HG03175 (cell line): ENCODE measurements around the gene ATP13A2.

Experiments
- ATAC-seq: cut with Tn5 transposase; IDR thresholded peaks from one replicate; pipeline ENCODE4 v1.9.1; 2021; ENCODE audit warnings: mild to moderate bottlenecking, moderate library complexity; ENCODE audit not compliant: unreplicated experiment

Gene ATP13A2, protein sequence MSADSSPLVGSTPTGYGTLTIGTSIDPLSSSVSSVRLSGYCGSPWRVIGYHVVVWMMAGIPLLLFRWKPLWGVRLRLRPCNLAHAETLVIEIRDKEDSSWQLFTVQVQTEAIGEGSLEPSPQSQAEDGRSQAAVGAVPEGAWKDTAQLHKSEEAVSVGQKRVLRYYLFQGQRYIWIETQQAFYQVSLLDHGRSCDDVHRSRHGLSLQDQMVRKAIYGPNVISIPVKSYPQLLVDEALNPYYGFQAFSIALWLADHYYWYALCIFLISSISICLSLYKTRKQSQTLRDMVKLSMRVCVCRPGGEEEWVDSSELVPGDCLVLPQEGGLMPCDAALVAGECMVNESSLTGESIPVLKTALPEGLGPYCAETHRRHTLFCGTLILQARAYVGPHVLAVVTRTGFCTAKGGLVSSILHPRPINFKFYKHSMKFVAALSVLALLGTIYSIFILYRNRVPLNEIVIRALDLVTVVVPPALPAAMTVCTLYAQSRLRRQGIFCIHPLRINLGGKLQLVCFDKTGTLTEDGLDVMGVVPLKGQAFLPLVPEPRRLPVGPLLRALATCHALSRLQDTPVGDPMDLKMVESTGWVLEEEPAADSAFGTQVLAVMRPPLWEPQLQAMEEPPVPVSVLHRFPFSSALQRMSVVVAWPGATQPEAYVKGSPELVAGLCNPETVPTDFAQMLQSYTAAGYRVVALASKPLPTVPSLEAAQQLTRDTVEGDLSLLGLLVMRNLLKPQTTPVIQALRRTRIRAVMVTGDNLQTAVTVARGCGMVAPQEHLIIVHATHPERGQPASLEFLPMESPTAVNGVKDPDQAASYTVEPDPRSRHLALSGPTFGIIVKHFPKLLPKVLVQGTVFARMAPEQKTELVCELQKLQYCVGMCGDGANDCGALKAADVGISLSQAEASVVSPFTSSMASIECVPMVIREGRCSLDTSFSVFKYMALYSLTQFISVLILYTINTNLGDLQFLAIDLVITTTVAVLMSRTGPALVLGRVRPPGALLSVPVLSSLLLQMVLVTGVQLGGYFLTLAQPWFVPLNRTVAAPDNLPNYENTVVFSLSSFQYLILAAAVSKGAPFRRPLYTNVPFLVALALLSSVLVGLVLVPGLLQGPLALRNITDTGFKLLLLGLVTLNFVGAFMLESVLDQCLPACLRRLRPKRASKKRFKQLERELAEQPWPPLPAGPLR

DNA sequence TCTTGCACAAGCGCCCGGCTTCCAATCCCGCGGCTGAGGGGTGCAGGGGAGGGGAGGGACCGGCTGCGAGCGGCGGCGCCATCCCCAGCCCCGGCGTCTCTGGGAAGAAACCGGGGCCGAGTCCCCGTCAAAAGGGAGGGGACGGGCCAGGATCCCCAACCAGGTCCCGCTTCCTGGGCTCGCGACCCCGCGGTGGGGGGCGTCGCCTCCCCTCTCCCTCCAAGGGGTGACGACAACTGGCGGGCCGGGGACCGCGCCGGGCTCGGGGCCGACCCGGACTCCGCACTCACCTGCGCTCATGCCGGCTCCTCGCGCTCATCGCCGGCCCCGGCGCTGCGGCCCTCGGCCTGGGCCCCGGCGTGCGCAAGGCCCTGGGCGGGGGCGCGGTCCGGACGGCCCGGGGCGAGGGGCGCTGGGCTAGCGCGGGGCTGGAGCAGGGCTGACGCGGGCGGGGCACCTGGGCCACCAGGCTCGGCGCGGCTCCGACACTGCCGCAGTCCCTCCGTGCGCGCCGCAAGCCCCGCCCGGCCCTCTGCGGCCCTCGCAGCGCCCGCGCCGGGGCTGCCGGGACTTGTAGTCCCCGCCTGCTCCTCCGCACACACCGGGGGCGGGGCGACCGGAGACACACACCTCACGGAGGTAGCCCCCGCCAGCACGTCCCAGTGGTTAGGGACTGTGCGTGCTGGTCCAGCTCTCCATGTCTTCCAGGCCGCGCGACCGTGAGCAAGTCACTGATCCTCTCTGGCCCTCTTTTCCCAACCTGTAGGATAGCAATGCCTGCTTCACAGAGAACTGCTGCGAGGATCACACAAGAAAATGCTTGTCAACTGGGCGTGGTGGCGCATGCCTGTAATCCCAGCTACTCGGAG is at the start of gene ATP13A2:
TSS of gene ATP13A2 (minus strand) at position 490 of the 869 bp plus-strand sequence. CDS start at position 300, 190 bp downstream.
- ATAC-seq: peak; percentile 90

DNA sequence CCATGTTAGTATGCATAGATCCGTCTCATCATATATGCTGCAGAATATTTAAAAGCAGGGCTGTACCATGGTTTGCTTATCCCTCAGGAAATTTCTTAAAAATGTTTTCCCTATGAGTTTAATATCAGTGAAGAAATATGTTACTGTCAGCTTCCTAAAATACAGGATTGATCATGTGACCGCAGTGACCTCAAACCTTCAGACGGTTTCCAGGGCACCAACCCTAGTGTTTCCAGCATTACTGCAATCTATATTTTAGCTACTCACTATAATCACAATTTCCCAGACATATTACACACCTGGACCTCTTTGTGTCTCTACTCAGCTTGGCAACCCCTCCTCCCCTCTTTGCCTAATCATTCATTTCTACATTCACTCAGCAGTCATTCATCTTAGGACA is 49.8 kb upstream of the ATP13A2 start:
- ATAC-seq: no peak

DNA sequence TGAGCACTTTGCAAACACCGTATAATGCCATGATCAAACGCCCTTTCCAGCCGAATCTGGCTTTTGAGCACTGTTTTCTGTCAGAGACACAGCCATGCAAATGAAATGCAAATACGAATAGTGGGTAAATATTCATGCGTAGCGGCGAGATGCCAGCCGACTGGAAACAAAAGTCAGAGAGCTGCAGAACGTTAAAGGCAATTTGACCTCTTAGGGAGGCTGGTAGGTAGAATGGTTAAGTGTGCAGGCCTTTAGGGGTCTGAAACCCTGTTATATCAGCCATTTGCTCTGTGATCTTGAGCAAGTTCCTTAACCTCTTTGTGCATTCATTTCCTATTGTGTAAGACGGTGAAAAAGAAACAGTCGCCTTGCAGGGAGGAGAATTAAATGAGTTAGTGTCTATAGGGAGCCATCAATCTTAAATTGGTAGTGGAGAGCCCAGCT is 48.6 kb upstream of the ATP13A2 start:
- no peak for ATAC-seq

DNA sequence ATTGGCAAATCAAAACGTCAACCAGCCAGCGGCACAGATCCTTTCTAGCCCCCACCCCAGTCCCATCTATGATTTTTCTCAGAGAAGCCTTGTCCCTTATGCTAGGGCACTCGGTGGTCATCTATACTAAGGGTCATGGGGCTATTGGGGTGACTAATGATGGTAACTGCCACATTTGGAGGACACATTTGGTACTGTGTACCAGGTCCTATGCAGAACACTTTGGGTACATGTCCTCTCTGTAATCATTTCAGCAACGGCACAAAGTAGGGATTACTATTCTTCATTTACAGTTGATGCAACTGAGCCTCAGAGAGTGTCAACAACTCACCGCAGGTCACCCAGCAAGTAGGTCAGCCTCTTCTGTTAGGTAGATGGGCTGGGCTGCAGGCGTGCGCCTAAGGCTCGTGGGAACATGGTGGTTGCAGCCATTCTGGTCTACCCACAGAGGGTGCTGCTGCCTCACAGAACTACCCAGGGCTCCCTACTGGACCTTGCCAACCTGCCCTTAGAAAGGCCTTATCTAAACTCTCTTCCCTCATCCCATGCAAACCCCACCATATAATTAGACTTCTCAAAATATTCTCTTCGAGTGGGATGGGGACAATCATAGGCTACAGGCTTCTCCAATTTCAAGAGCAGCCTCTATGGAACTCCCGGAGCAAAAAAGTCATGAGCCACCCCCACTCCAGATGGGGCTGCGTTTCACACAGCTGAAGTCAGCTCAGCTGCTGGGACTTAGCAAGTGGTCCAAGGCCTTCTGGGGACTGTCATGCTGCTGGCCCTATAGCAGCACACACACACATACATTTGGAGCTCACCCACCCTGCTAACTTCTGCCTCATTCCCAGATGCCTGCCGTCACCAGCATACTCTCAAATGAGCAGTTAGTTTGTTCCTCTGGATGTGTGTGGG is 47.9 kb upstream of the ATP13A2 start:
- ATAC-seq: peak; percentile 78

DNA sequence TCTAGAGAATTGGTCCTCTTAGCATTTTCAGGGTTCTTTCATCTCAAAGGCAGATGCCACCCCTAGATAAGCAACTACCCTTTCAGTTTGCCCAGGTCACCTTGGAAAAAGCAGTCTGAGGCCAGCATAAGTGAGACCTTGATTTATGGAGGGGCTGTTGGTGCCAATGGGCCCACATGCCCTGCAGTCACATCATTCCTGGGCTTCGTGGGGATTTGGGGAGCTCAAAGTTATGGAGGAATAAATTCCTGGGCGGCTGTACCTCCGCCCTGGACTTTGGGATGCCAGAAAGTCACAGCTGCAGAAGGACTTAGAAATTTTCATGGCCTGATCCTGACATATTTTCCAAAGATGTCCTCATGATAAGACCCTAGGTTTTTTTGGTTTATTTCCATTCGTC is 44.8 kb upstream of the ATP13A2 start:
- no peak for ATAC-seq

DNA sequence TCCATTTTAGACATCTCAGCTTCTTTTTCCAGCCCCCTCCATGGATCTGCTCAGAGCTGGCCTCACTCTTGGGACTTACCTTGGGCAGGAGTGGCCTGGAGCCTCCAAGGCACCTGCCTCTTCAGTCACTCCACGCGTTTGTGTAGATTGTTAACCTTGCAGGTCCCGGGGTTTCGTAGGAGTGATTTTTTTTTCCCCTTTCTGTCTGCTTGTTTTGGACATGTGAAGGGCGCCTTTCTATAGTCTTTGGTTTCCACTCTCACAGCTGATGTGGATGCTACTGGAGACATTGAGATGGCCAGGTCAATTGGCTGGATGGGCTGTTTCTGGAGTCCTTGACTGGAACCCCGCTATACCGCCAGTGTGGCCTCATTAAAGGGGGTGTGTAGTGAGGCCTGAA is 44.1 kb upstream of the ATP13A2 start:
- no peak for ATAC-seq

DNA sequence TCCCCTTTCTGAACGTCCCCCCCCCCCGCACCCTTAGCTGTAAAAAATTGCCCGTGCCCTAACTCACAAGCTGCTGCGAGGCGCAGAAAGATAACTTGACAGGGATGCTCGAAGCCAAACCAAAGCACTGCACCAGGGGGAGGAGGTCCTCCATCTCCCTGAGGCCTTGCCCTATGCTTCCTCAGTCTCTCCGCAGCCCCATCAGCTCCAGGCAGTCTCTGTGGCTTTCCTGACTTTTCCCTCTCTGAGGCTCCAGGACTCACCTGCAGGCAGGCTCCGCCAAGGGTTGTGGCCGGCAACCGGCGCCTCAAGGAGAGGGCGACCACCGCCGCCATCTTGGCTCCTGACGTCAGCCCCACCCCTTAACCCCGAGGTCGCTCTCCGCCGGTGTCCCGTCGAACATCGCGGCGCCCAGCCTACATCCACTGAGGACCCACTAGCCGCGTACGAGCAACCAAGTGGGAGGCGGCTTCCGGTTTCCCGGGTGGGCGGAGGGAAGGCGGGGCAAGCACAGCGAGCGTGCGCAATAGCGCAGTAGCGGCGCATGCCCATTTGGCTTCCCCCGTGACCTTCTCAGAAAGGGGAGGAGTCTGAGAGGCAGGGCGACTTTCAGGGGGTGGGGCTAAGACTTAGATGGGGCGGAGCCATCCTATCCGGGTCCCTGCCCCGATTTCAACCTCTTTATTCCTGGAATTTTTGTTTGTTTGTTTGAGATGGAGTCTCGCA is 42.1 kb upstream of the ATP13A2 start, which contains the start of gene SDHB:
TSS of gene SDHB (minus strand) at position 348 of the 726 bp plus-strand sequence. CDS start at position 335, 13 bp downstream.
- ATAC-seq: peak; percentile 98

DNA sequence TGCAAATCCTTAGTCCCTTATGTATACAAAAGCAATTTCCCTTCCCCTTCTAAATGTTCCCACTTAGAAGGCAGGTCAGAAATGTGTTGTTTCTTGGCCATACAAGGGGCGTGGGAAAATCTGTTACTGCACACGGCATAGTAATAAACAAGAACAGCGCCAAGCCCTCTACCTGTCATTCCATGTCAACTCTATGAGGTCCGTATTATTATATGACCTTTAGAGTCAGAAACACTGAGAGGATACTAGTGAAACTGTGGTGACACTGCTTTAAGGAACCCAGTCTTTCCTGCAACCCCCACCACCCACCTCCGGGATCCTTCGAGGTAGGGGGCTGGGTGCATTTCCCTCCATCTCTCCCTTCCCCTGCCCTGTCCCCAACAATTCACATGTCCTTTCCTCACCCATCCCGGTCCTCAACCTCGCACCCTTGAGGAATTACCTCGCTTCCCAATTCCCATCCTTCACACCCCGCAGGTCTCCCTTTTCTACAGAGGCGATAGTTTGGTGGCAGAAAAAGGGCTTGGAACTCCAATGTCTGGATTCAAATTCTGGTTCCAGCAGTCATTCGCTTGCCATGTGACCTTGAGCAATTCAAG is 41.5 kb upstream of the ATP13A2 start:
- ATAC-seq: no peak

DNA sequence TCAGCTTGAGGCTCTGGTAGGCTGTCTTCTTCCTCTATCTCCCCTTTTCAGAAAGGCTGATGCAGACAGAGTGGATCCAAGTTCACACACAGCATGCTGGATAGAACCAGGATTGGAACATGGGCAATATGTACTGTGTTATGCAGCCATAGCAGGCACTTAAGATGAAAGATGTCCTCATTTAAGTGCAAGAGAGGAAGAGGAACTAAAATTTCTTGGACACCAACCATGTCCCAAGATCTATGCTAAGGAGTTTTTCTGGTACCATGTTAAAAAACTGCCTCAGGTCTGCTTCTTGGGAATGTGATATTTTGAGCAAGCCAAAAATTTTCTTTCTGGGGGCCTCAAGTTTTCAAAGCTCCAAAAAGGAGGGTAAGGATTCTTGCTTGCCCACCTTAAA is 40.9 kb upstream of the ATP13A2 start:
- no peak for ATAC-seq

DNA sequence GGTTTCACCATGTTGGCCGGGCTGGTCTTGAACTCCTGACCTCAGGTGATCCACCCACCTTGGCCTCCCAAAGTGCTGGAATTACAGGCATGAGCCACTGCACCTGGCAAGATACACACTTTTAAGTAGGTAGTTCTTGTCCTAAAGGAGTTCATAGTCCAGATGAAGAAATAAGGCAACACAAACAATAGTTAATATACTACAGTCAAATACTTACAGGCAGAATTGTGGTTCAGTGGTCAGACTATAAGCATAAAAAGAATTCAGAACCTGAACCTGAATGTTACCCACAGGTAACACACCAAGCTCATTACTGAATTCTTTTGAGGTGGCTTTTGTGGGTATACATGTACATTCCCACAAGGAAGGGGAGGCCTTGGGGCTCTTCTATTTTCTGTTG is 40.3 kb upstream of the ATP13A2 start:
- ATAC-seq: no peak

DNA sequence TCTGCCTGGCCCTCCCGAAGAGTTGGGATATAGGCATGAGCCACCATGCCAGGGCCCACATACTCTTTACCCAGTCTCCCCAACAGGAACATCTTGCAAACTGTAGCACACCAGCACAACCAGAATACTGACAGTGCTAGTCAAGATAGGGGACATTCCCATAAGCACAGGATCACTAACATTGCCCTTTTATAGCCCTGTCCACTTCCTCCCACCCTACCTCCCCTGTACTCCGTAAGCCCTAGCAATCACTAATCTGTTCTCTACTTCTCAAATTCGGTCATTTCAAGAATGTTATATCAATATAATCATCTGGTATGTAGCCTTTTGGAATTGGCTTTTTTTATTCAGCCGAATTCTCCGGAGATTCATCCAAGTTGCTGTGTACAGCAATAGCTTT is 36.2 kb upstream of the ATP13A2 start:
- ATAC-seq: no peak

DNA sequence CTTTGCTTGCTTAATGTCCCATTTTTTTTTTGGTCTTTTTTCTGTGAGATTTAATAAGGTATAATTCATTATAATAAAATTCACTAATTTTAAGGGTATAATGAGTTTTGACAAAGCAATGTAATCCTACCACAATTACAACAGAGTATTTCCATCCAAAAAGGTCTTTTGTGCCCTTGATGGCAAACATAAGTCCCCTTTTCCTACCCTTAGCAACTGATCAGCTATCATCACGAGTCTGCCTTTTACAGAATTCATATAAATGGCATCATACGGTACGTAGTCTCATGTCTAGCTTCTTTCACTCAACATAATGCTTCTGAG is 34.6 kb upstream of the ATP13A2 start:
- ATAC-seq: no peak

DNA sequence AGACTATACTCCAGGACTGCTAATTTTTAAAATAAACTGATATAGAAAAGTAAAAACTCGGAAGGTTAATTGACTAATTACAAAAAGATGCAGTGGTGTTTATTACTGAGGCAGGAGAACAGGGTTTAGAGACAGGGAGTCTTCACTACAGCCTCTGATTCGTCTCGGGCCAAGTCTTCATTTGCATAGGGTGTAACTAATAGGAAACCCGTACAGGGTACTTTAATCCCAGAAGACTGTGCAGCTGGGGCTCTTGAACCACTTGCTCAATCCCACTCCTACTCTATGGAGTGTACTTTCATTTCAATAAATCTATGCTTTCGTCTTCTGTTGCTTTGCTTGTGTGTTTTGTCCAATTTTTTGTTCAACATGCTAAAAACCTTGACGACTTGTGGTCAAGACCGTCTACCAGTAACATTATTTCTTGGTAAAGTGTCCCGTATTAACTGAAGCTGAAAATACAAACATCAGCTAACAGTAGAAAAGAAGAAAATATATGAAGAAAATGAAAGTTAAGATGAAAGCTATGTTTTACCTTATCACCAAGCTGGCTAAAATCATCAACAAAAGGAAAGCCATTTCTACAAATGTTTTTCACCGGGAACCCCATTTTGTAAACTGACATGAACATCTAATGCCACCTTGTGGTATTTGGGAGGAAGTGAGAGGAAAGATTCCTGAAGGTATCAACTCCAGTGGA is 34.1 kb upstream of the ATP13A2 start:
- ATAC-seq: no peak

DNA sequence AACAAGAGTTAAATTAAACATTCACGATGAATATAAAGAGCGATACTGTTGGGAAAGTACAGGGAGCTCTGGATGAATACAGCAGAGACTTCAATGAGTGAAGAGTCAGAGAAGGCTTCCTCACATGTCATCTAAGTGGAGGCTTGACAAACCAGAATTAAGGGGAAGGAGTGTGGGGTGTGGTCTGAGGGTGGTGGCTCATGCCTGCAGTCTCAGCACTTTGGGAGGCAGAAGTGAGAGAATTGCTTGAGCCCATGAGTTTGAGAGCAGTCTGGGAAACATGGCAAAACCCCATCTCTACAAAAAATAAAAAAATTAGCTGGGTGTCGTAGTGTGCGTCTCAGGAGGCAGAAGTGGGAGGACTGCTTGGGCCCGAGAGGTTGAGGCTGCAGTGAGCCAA is 33.4 kb upstream of the ATP13A2 start:
- ATAC-seq: no peak

DNA sequence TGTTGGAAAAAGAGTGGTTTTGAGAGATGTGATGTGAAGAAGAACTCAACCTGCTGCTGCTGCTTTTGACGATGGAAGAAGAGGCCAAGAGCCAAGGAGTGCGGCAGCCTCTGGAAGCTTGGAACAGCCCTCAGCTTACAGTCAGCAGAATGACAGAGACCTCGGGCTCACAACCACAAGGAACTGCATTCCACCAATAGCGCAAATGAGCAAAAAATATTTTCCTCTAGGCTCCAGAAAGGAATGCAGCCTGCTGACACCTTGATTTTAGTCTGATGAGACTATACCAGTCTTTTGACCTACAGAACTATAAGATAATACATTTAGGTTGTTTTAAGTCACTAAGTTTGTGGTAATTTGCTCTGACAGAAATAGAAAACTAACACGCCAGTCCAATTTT is 31.9 kb upstream of the ATP13A2 start:
- no peak for ATAC-seq

DNA sequence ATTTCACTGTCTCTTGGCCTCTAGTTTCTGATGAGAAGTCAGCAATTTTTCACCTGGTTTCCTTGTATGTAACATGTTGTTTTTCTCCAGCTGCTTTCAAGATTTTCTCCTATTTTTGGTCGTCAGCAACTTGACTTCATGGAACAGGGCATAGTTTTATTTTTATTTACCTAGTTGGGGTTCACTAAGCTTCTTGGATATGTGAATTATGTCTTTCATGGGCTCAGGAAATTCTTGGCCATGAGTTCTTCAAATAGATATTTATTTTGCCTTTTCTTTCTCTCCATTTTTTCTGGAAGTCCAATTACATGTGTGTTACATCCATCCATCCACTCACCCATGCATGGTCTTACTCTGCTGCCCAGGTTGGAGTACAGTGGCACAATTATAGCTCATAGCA is 28.4 kb upstream of the ATP13A2 start:
- no peak for ATAC-seq

DNA sequence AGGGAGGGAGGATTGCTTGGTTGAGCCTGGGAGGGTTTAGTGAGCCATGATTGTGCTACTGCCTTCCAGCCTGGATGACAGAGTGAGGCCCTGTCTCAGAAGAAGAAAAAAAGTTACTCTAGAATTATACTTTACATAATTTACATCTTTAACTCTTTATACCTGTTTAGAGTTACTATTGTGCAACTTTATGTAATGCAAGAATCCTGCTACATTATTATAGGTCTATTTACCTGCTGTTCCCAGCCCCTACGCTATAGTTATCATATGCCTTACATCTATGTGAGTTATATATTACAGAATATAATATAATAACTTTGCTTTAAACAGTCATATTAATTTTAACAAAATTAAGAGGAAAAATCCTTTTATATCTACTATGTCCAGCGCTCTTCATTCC is 27.8 kb upstream of the ATP13A2 start:
- no peak for ATAC-seq

DNA sequence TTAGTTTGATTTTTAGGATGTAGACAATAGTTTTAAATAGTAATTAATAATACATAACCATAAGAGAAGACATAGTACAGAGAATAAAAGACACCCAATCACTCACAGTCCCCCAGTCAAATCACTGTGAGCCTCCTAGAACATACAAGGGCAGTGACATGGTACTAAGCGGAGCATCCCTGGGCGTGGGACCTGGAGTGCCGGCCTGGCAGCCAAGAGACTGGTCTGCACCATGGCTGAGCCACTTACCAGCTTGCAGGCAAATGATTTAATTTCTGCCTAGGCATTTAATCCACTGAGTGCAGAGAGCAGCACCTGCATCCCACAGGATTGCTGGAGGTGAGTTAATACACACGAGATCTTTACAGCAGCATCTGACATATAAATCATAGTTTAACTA is 21.8 kb upstream of the ATP13A2 start:
- ATAC-seq: no peak
